Measurements from ENCODE around the gene WDR18. TPM values are rescaled to one million over a fixed set of nuclear protein-coding genes. Genes with fewer than 3 reads are reported as not detected.

Gene WDR18
- total RNA-seq, 1 donor from 2014 or later, result 60.0 TPM

DNA sequence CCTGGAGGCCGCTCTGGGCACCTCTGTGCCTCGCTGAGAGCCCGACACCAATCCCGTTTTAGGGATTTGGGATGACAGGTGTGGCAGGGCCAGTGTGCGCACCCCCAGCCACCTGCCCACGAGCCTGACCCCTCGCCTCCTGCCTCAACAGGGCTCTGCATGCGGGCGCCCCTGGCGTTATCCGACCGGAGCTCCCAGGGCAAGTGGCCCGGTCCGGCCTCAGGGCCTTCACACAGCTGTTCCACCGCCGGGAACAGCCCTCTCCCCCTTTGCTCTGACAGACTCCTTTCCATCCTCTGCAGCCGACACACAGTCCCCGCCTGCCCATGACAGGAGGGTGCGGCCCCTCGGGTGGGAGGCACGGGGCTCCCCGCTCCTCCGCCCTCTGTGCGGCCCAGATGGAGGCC is 7.1 kb upstream of the WDR18 start:
- Histone ChIP-seq H4K20me1 (ENCODE audit: insufficient read depth, low read length) (no peaks in the 10 kb centered on the region), H3K27ac (ENCODE audit: low read depth, low read length) (no peak overlapping the region), H3K79me2 (ENCODE audit: insufficient read depth, low read length) (no peaks in the 10 kb centered on the region), H2AFZ (ENCODE audit: low read depth, low read length) (no peak overlapping the region), H3K9me3 (ENCODE audit: insufficient read depth, low read depth, low read length) (no peaks in the 10 kb centered on the region), H3K4me1 (ENCODE audit: insufficient read depth, low read length) (peaks cover 8% of the 10 kb centered on the region), H3K36me3 (ENCODE audit: insufficient read depth, low read length) (peaks cover 3% of the 10 kb centered on the region), H3K27me3 (ENCODE audit: insufficient read depth, low read length) (no peaks in the 10 kb centered on the region), H3K4me3 (ENCODE audit: insufficient read depth, low read depth, low read length) (no peak overlapping the region), H3K4me2 (ENCODE audit: low read length) (no peak overlapping the region), H3K9ac (ENCODE audit: low read length) (no peak overlapping the region)
- H3K27me3 Mint-ChIP-seq (ENCODE audit: low read depth, unreplicated experiment), result no peaks in the 10 kb centered on the region
- TF ChIP-seq EZH2 (IDR thresholded peaks at IDR 0.05; ENCODE audit: insufficient read depth, low read length), result no peak
- TF ChIP-seq, protein P1, sequence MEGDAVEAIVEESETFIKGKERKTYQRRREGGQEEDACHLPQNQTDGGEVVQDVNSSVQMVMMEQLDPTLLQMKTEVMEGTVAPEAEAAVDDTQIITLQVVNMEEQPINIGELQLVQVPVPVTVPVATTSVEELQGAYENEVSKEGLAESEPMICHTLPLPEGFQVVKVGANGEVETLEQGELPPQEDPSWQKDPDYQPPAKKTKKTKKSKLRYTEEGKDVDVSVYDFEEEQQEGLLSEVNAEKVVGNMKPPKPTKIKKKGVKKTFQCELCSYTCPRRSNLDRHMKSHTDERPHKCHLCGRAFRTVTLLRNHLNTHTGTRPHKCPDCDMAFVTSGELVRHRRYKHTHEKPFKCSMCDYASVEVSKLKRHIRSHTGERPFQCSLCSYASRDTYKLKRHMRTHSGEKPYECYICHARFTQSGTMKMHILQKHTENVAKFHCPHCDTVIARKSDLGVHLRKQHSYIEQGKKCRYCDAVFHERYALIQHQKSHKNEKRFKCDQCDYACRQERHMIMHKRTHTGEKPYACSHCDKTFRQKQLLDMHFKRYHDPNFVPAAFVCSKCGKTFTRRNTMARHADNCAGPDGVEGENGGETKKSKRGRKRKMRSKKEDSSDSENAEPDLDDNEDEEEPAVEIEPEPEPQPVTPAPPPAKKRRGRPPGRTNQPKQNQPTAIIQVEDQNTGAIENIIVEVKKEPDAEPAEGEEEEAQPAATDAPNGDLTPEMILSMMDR (IDR thresholded peaks at IDR 0.05; ENCODE audit: insufficient read depth, low read depth, low read length), result no peak
- no peak for FAIRE-seq
- H3K9me3 Mint-ChIP-seq (ENCODE audit: unreplicated experiment), result no peaks in the 10 kb centered on the region
- no peak overlapping the region for H3K4me3 Mint-ChIP-seq (ENCODE audit: unreplicated experiment)
- peaks cover 5% of the 10 kb centered on the region for H3K36me3 Mint-ChIP-seq (ENCODE audit: low read depth, unreplicated experiment)
- H3K4me1 Mint-ChIP-seq (ENCODE audit: low read depth, unreplicated experiment), result peaks cover 2% of the 10 kb centered on the region
- H3K27ac Mint-ChIP-seq (ENCODE audit: unreplicated experiment), result no peak overlapping the region
- no peak for DNase-seq (ENCODE audit: low read depth)

GRCh38 chr19:979318-979741 is 4.8 kb upstream of the WDR18 start:
- Mint-ChIP-seq H3K4me1 (ENCODE audit: low read depth, unreplicated experiment) (peaks cover 2% of the 10 kb centered on the region), H3K27ac (ENCODE audit: unreplicated experiment) (peak overlapping the region; percentile 41), H3K9me3 (ENCODE audit: unreplicated experiment) (no peaks in the 10 kb centered on the region), H3K27me3 (ENCODE audit: low read depth, unreplicated experiment) (no peaks in the 10 kb centered on the region), H3K36me3 (ENCODE audit: low read depth, unreplicated experiment) (no peaks in the 10 kb centered on the region), H3K4me3 (ENCODE audit: unreplicated experiment) (no peak overlapping the region)
- H3K9ac ChIP-seq (ENCODE audit: low read length), result no peak overlapping the region
- peaks cover 2% of the 10 kb centered on the region for H3K79me2 ChIP-seq (ENCODE audit: insufficient read depth, low read length)
- TF ChIP-seq EZH2 (IDR thresholded peaks at IDR 0.05; ENCODE audit: insufficient read depth, low read length), result no peak
- TF ChIP-seq, protein P1 (IDR thresholded peaks at IDR 0.05; ENCODE audit: insufficient read depth, low read depth, low read length), result no peak
- no peak overlapping the region for H2AFZ ChIP-seq (ENCODE audit: low read depth, low read length)
- H3K27me3 ChIP-seq (ENCODE audit: insufficient read depth, low read length), result no peaks in the 10 kb centered on the region
- H4K20me1 ChIP-seq (ENCODE audit: insufficient read depth, low read length), result no peaks in the 10 kb centered on the region
- no peaks in the 10 kb centered on the region for H3K36me3 ChIP-seq (ENCODE audit: insufficient read depth, low read length)
- no peak for FAIRE-seq
- DNase-seq (ENCODE audit: low read depth), result no peak
- no peak overlapping the region for H3K4me3 ChIP-seq (ENCODE audit: insufficient read depth, low read depth, low read length)
- no peaks in the 10 kb centered on the region for H3K9me3 ChIP-seq (ENCODE audit: insufficient read depth, low read depth, low read length)
- H3K4me1 ChIP-seq (ENCODE audit: insufficient read depth, low read length), result peaks cover 15% of the 10 kb centered on the region
- no peak overlapping the region for H3K27ac ChIP-seq (ENCODE audit: low read depth, low read length)
- H3K4me2 ChIP-seq (ENCODE audit: low read length), result no peak overlapping the region

DNA sequence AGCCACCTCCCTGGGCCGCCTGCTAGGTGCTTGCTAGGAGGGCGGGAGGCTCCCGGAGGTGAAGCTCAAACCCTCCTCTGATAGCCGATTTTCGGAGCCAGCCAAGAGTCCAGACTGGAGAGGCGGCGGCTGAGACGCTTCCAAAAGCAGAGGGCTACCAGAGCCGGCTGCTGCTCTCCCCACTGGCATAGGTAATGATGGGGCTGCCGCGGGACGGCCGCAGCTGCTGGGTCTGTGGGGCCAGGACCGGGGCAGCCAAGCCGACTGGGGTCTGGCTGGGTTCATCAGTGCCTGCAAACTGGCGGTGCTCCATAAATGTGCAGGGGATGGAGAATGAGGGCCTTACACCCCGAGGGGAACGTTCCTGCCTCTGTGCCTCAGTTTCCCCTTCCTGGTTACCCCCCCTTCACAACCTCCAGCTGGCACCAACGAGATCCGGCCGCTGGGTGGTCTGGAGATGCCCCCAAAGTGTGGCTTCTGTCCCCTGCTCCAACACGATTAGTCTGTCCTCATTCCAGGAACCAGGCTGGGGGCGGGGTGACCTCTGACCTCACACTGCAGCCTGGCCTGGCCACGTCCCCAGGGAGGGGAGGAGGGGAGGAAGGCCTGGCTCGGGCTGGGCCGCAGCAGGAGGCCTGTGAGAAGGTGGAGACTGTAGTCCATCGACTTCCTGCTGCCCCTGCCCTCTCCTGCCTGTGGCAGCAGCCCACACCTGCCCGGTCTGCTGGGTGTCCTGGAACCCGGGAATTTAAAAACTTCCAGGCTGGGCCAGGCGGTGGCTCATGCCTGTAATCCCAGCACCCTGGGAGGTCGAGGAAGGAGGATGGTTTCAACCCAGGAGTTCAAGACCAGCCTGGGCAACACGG is 3.8 kb upstream of the WDR18 start:
- Histone ChIP-seq H3K4me2 (ENCODE audit: low read length) (peak overlapping the region; percentile 15), H3K79me2 (ENCODE audit: insufficient read depth, low read length) (peaks cover 11% of the 10 kb centered on the region), H3K4me3 (ENCODE audit: insufficient read depth, low read depth, low read length) (no peak overlapping the region), H2AFZ (ENCODE audit: low read depth, low read length) (no peak overlapping the region), H3K9me3 (ENCODE audit: insufficient read depth, low read depth, low read length) (no peaks in the 10 kb centered on the region), H4K20me1 (ENCODE audit: insufficient read depth, low read length) (peaks cover 7% of the 10 kb centered on the region), H3K36me3 (ENCODE audit: insufficient read depth, low read length) (no peaks in the 10 kb centered on the region), H3K27me3 (ENCODE audit: insufficient read depth, low read length) (no peaks in the 10 kb centered on the region), H3K27ac (ENCODE audit: low read depth, low read length) (no peak overlapping the region), H3K4me1 (ENCODE audit: insufficient read depth, low read length) (peaks cover 15% of the 10 kb centered on the region), H3K9ac (ENCODE audit: low read length) (no peak overlapping the region)
- no peak for TF ChIP-seq EZH2 (IDR thresholded peaks at IDR 0.05; ENCODE audit: insufficient read depth, low read length)
- TF ChIP-seq, protein P1 (IDR thresholded peaks at IDR 0.05; ENCODE audit: insufficient read depth, low read depth, low read length), result no peak
- Mint-ChIP-seq H3K4me1 (ENCODE audit: low read depth, unreplicated experiment) (peaks cover 6% of the 10 kb centered on the region), H3K27me3 (ENCODE audit: low read depth, unreplicated experiment) (no peaks in the 10 kb centered on the region), H3K27ac (ENCODE audit: unreplicated experiment) (no peak overlapping the region), H3K4me3 (ENCODE audit: unreplicated experiment) (no peak overlapping the region), H3K36me3 (ENCODE audit: low read depth, unreplicated experiment) (no peaks in the 10 kb centered on the region), H3K9me3 (ENCODE audit: unreplicated experiment) (no peaks in the 10 kb centered on the region)
- no peak for FAIRE-seq
- no peak for DNase-seq (ENCODE audit: low read depth)
